Activated naive CD4-positive, alpha-beta T cell treated with anti-CD3 and anti-CD28 coated beads, Interleukin-2, amount 10 ng/mL, durations not matched to agents 7 days and 5 days (primary cell): ENCODE results near the gene NABP2.
"Not testable (repeated sequence)": the region's sequence is repeated elsewhere in the genome, so short reads cannot be mapped to it uniquely, and the experiment has no call there.

Source experiments
- CTCF ChIA-PET: fragments of 350-600 bp; sonication (Branson Sonifier 250); formaldehyde crosslinking; loops from one replicate; lab custom pipeline; 2021; ENCODE audit warnings: antibody characterized with exemption; lab: Charles Lee
- DNase-seq: peaks from one replicate; pipeline ENCODE4 v3.0.0-alpha.2; 2020
- H3K27ac Mint-ChIP-seq: one replicate; pipeline ENCODE4 v1.8.0; 2021; ENCODE audit warnings: mild to moderate bottlenecking, moderate library complexity, mixed read lengths
- H3K27me3 Mint-ChIP-seq: one replicate; pipeline ENCODE4 v1.8.0; 2021; ENCODE audit warnings: mild to moderate bottlenecking, mixed read lengths
- H3K36me3 Mint-ChIP-seq: one replicate; pipeline ENCODE4 v1.8.0; 2021; ENCODE audit warnings: mixed read lengths
- H3K4me1 Mint-ChIP-seq: one replicate; pipeline ENCODE4 v1.8.0; 2021; ENCODE audit warnings: mixed read lengths
- H3K4me3 Mint-ChIP-seq: one replicate; pipeline ENCODE4 v1.8.0; 2021; ENCODE audit warnings: mild to moderate bottlenecking, moderate library complexity, mixed read lengths
- H3K9me3 Mint-ChIP-seq: one replicate; pipeline ENCODE4 v1.8.0; 2021; ENCODE audit warnings: mixed read lengths

Gene NABP2

DNA sequence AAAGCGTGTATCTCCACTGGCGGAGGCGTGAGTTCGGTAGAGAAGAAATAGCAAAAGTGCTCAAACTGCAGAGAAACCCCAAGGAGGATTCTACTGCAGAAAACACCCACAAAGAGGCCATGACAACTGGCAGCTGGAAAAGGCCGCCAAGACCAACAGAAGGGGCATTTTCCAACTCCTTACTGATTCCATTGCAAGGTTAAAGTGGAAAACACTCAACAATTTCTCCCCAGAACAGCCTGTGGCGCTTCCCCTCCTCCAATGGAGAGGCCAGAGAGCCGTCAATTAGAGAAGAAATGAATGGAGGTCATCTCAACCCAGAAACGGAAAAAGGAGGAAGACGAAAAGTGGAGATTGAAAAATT is 34.7 kb downstream of the NABP2 start:
- Mint-ChIP-seq H3K27ac (peak overlapping the region; percentile 85), H3K36me3 (peaks cover 9% of the 10 kb centered on the region), H3K27me3 (peaks cover 5% of the 10 kb centered on the region), H3K4me3 (peak overlapping the region; percentile 82), H3K4me1 (peaks cover 19% of the 10 kb centered on the region), H3K9me3 (no peaks in the 10 kb centered on the region)
- CTCF ChIA-PET = interaction anchor here (1.2 to 4.0 kb wide), 10 partner anchors 8 to 205 kb away, joined by 3 to 33 read pairs (median 4); partner anchors contain the start of genes COQ10A, CS, SMARCC2 and ZC3H10
- DNase-seq = no peak

DNA sequence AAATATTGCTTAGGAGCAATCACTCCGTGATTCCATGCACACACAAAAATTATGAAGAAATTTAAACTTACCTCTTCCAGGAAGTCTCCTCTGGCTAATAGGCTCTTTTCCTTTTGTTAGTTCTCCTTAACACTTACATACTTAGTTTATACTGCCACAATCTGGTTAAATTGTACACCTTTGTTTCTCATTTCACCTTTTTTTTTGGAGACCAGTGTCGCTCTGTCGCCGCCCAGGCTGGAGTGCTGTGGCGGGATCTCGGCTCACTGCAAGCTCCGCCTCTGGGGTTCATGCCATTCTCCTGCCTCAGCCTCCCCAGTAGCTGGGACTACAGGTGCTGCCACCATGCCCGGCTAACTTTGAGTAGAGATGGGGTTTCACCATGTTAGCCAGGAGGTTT is 36.2 kb downstream of the NABP2 start:
- peaks cover 5% of the 10 kb centered on the region for H3K27me3 Mint-ChIP-seq
- peaks cover 21% of the 10 kb centered on the region for H3K4me1 Mint-ChIP-seq
- no peak for DNase-seq
- no peak overlapping the region for H3K4me3 Mint-ChIP-seq
- CTCF ChIA-PET = interaction anchor here (1.5 to 3.0 kb wide), 2 partner anchors 54 to 204 kb away, joined by 5 to 11 read pairs; no protein-coding TSS in a partner anchor
- H3K27ac Mint-ChIP-seq = no peak overlapping the region
- no peaks in the 10 kb centered on the region for H3K9me3 Mint-ChIP-seq
- H3K36me3 Mint-ChIP-seq = peaks cover 5% of the 10 kb centered on the region

DNA sequence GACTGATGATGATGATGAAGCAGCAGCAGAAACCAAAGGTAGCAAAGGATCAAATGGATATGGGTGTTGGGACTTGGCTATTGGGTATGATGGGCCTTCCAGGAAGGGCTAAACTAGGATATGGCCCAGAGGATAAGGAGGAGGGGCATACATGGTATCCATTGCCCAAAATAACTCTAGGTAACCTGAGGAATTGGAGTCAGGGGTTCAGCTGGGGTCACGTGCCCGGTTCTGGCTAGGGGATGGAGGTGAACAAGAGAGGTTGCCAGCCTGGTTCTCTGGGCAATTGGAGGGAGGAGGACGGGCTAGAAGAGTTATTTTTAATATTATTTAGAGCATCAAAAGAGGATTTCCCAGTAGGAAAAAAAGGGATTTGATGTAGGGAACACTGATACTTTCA is 36.8 kb downstream of the NABP2 start:
- CTCF ChIA-PET = interaction anchor here (0.6 to 1.5 kb wide), 3 partner anchors 32 to 70 kb away, joined by 3 to 5 read pairs (median 3); no protein-coding TSS in a partner anchor
- DNase-seq = no peak
- peaks cover 5% of the 10 kb centered on the region for H3K27me3 Mint-ChIP-seq
- H3K27ac Mint-ChIP-seq = no peak overlapping the region
- peaks cover 3% of the 10 kb centered on the region for H3K36me3 Mint-ChIP-seq
- no peaks in the 10 kb centered on the region for H3K9me3 Mint-ChIP-seq
- peaks cover 25% of the 10 kb centered on the region for H3K4me1 Mint-ChIP-seq
- no peak overlapping the region for H3K4me3 Mint-ChIP-seq

DNA sequence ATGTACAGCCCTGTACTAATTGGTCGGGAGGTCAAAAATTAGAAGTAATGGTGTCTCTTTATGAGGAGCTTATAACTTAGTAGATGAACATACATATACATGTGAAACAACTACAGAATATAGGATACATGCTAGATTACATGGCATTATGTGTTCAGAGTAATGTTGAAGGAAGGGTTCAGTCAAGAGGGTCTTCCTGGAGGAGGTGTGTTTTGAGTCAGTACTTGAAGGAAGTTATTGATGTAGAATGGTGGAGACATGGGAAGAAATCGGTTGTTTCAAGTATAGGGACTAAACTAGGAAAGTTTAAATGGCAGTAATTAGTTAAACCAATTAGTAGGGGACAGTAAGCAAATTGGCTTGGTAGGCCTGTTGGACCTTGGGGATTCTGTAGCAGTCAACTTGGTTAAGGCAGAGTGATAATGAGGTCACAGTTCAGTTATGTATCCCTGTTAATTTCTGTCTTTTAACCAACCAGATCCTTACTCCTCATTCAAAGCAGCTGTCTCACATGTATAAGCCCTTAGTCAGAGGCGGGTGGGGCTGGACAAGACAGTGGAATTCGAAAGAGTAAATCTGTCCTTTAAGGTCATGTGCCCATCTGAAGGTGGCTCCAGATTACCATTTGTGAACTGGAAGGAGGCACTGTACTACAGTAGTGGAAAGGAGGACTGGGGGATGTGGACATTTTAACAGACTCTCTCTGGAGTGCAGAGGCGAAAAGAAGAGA is 37.5 kb downstream of the NABP2 start:
- DNase-seq = no peak
- no peak overlapping the region for H3K4me3 Mint-ChIP-seq
- CTCF ChIA-PET = interaction anchor here (0.6 to 1.5 kb wide), 4 partner anchors 31 to 70 kb away, joined by 3 to 5 read pairs (median 4); partner anchors contain the start of gene CNPY2

DNA sequence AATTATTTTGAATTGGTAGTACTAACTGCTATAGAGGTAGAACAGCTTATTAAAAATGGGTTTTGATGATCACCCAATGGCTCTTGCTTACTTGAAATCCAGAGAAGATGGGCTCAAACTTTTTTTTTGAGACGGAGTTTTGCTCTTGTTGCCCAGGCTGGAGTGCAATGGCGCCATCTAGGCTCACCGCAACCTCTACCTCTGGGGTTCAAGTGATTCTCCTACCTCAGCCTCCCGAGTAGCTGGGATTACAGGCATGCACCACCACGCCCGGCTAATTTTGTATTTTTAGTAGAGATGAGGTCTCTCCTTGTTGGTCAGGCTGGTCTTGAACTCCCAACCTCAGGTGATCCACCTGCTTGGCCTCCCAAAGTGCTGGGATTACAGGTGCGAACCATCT is 38.8 kb downstream of the NABP2 start:
- H3K27ac Mint-ChIP-seq, H3K4me3 Mint-ChIP-seq, H3K27me3 Mint-ChIP-seq, H3K9me3 Mint-ChIP-seq, H3K36me3 Mint-ChIP-seq: not testable (repeated sequence)
- H3K4me1 Mint-ChIP-seq = peaks cover 28% of the 10 kb centered on the region
- peak; percentile 28 for DNase-seq
- CTCF ChIA-PET = interaction anchor here (0.7 to 1.5 kb wide), 5 partner anchors 9 to 524 kb away, joined by 3 to 5 read pairs (median 4); partner anchors contain the start of gene RNF41

More for the DNA sequence above, 37.5 kb downstream of the NABP2 start:
- H3K4me1 Mint-ChIP-seq = peaks cover 25% of the 10 kb centered on the region
- no peak overlapping the region for H3K27ac Mint-ChIP-seq
- H3K27me3 Mint-ChIP-seq = peaks cover 5% of the 10 kb centered on the region
- H3K9me3 Mint-ChIP-seq = no peaks in the 10 kb centered on the region
- H3K36me3 Mint-ChIP-seq = no peaks in the 10 kb centered on the region

DNA sequence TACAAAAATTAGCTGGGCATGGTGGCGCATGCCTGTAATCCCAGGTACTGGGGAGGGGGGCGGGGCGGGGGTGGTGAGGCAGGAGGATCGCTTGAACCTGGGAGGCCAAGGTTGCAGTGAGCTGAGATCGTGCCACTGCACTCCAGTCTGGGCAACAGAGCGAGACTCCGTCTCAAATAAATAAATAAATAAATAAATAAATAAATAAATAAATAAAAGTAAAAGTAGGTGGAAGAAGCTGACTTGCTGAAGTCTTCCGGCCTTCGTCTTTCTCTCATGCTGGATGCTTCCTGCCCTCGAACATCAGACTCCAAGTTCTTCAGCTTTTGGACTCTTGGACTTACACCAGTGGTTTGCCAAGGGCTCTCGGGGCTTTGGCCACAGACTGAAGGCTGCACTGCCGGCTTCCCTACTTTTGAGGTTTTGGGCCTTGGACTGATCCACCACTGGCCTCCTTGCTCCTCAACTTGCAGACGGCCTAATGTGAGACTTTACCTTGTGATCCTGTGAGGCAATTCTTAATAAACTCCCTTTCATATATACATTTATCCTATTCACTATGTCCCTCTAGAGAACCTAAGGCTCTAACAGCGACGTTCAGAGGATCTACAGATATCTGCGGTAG is 42.0 kb downstream of the NABP2 start:
- H3K27me3 Mint-ChIP-seq, H3K9me3 Mint-ChIP-seq, H3K36me3 Mint-ChIP-seq, DNase-seq: not testable (repeated sequence)
- CTCF ChIA-PET = interaction anchor here (0.9 to 3.0 kb wide), 7 partner anchors 9 to 199 kb away, joined by 3 to 18 read pairs (median 7); partner anchors contain the start of genes ANKRD52 and SMARCC2
- peak overlapping the region; percentile 95 for H3K4me3 Mint-ChIP-seq
- H3K4me1 Mint-ChIP-seq = peaks cover 22% of the 10 kb centered on the region
- H3K27ac Mint-ChIP-seq = peak overlapping the region; percentile 91

DNA sequence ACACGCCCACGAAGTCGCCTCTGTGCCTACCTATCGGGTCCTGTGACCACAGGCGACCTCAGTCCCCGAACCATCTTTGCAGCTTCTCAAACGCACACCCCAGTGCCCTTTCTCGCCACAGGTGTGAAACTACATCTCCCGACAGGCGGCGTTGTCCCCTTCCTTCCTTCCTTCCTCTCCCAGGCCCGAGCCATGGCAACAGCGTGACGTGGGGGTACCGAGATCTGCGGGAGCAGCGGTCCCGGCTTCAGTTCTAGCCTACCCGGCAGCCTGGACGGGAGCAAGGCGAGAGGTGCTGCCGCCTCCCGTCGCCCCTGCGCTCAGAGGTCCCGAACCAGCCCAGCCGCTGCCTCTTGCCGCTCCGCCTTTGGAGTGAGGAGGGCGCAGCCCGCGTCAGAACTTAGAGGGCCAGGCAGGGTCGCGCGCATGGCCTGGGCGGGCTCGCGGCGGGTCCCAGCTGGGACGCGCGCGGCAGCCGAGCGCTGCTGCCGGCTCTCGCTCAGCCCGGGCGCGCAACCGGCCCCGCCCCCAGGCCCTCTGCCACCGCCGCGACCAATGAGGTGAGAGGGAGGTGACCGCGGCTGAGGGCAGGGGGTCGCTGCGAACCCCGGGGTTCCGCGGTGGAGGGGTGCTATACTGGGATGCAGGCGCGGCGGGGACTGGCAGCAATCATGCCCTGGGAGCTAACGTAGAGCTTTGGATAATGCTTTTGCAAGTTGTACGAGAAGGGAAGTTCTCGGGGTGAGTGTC is 42.7 kb downstream of the NABP2 start, which contains the start of gene COQ10A:
TSS of gene COQ10A (plus strand) at position 250 of the 750 bp plus-strand sequence. CDS start at position 427, 177 bp downstream.
- Mint-ChIP-seq H3K36me3 (peaks cover 12% of the 10 kb centered on the region), H3K4me1 (peaks cover 22% of the 10 kb centered on the region), H3K4me3 (peak within 1 kb of the TSS; percentile 95), H3K27me3 (no peaks in the 10 kb centered on the region), H3K27ac (peak within 1 kb of the TSS; percentile 91), H3K9me3 (no peaks in the 10 kb centered on the region)
- CTCF ChIA-PET = interaction anchor here (0.9 to 3.0 kb wide), 8 partner anchors 9 to 198 kb away, joined by 3 to 18 read pairs (median 6); partner anchors contain the start of genes ANKRD52 and SMARCC2
- DNase-seq = peak; percentile 94

DNA sequence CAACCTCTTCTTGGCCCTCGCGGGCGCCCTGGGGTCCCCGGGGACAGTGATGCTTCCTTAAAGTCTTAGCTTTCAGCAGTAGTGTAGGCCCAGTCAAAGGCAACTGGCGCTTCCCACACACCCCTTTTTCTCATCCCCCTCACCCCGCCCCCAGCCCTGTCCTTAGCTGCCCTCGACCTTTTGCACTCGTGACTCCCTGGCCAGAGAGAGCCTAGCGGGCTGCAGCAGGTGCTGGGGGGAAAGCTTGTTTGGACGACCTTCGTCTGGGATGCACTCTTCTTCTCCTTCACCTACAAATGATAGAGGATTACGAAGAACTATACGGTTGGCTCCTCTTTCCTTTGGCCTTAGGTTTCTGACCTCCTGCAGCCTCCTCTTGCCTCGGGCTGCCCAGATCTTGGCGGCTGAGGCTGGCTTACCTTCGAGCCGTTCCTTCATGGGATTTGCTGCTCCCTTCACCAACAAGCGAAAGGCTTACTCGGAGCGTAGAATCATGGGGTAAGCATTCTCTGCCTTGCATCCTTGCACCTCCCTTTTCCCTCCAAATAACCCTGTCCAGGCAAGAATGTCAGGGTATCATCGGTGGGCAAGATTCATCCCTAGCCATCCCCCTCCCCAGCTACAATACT is 43.4 kb downstream of the NABP2 start:
- DNase-seq = no peak
- H3K4me1 Mint-ChIP-seq = peaks cover 22% of the 10 kb centered on the region
- no peaks in the 10 kb centered on the region for H3K9me3 Mint-ChIP-seq
- H3K27ac Mint-ChIP-seq = peak overlapping the region; percentile 81
- peak overlapping the region; percentile 95 for H3K4me3 Mint-ChIP-seq
- CTCF ChIA-PET = interaction anchor here (0.9 to 3.0 kb wide), 6 partner anchors 9 to 197 kb away, joined by 3 to 18 read pairs (median 7); partner anchors contain the start of genes ANKRD52 and SMARCC2
- peaks cover 15% of the 10 kb centered on the region for H3K36me3 Mint-ChIP-seq
- H3K27me3 Mint-ChIP-seq = no peaks in the 10 kb centered on the region

DNA sequence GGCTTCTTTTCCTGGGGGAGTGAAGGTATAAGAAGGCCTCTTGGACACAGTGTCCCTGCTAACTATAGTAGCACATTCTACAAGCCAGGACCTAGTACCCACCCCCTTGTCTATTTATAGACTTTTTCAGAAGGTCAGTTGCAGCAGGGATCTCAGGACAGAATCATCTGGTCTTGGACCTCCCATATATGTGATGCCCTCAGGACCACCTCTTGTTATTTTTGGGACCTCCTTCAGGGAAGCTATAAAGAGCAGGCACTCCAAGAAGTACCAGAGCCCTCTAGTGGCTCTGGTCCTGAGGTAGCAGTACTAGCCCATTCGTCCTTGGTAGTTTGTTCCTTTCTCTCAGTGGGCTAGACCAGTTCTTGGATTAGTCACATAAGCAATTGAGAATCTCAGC is 46.9 kb downstream of the NABP2 start:
- Mint-ChIP-seq H3K4me3 (no peak overlapping the region), H3K36me3 (peaks cover 37% of the 10 kb centered on the region), H3K4me1 (peaks cover 16% of the 10 kb centered on the region), H3K27me3 (no peaks in the 10 kb centered on the region), H3K9me3 (no peaks in the 10 kb centered on the region), H3K27ac (no peak overlapping the region)
- CTCF ChIA-PET = interaction anchor here (0.6 to 1.2 kb wide), 4 partner anchors 15 to 64 kb away, joined by 3 to 7 read pairs (median 4); no protein-coding TSS in a partner anchor
- no peak for DNase-seq

DNA sequence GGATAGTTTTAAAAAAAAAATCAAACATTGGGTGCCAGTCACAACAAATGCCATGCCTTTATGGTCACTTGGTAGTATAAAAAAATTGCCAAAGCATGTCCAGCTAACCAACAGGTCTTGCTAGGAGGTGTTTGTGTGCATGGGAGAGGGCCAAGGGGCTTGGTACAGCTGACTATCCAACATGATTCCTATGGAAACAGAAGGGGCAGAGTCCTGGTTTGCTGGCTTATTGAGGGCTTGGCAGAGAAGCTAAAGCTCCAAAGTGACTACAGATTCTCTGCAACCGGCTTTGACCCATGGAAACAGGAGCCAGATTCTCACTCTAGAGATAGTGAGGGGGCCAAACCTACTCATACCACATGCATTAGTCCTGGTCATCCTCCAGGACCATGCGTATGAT is 48.3 kb downstream of the NABP2 start:
- not testable (repeated sequence) for H3K27me3 Mint-ChIP-seq, H3K27ac Mint-ChIP-seq, DNase-seq, H3K4me1 Mint-ChIP-seq, H3K4me3 Mint-ChIP-seq, H3K9me3 Mint-ChIP-seq
- H3K36me3 Mint-ChIP-seq = peaks cover 40% of the 10 kb centered on the region
- CTCF ChIA-PET = interaction anchor here (0.7 kb wide), 1 partner anchor 190 kb away, joined by 4 read pairs; no protein-coding TSS in a partner anchor

DNA sequence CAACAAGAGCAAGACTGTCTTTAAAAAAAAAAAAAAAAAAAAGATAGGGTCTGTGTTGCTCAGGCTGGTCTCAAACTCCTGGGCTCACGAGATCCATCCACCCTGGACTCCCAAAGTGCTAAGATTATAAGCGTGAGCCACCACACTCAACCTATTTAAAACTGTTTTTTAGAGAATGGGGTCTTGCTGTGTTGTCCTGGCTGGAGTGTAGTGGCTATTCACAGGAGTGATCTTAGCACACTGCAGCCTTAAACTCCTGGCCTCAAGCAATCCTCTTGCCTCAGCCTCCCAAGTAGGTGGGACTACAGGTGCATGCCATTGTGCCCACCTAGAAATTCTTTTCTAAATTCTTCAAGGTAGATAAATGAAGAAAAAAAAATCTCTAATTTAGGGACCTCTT is 50.2 kb downstream of the NABP2 start:
- CTCF ChIA-PET = interaction anchor here (1.8 kb wide), 1 partner anchor 190 kb away, joined by 6 read pairs; no protein-coding TSS in a partner anchor
- no peaks in the 10 kb centered on the region for H3K4me1 Mint-ChIP-seq

DNA sequence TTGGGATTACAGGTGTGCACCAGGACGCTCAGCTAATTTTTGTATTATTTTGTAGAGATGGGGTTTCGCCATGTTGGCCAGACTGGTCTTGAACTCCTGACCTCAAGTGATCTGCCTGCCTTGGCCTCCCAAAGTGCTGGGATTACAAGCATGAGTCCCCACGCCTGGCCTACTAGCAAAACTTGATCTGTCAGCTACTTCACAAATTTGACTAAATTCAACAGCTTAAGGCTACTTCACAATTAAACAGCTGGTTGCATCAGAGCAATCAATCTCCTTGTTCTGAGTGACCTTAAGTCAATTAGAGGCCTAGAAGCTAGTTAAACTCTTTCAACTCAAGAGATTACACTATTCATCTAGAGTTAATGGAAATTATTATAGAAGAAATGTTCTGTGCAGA is 54.8 kb downstream of the NABP2 start:
- H3K36me3 Mint-ChIP-seq = peaks cover 55% of the 10 kb centered on the region
- no peak overlapping the region for H3K27ac Mint-ChIP-seq
- no peaks in the 10 kb centered on the region for H3K27me3 Mint-ChIP-seq
- CTCF ChIA-PET = interaction anchor here (0.7 to 1.9 kb wide), 4 partner anchors 9 to 466 kb away, joined by 3 to 5 read pairs (median 4); partner anchors contain the start of gene RNF41
- DNase-seq = no peak
- no peaks in the 10 kb centered on the region for H3K4me1 Mint-ChIP-seq
- no peak overlapping the region for H3K4me3 Mint-ChIP-seq
- H3K9me3 Mint-ChIP-seq = no peaks in the 10 kb centered on the region

More for the DNA sequence above, 50.2 kb downstream of the NABP2 start:
- DNase-seq = no peak
- Mint-ChIP-seq H3K27me3 (no peaks in the 10 kb centered on the region), H3K9me3 (no peaks in the 10 kb centered on the region), H3K36me3 (peaks cover 50% of the 10 kb centered on the region), H3K27ac (no peak overlapping the region), H3K4me3 (no peak overlapping the region)
